GM23338 (cell line): ENCODE results near the gene COL4A1. TPM values are rescaled to one million over a fixed set of nuclear protein-coding genes. Genes with fewer than 3 reads are reported as not detected.

Experiments used
- ATAC-seq: fragments of 200-7000 bp; cut with Tn5 transposase; 3 replicates; pipeline ENCODE4 v1.9.1; 2020
- DNase-seq: peaks from one replicate; pipeline ENCODE4 v3.0.0-alpha.2; 2015; ENCODE audit warnings: low spot score
- H2AFZ ChIP-seq: fragments of 200-600 bp; sonication (generic); 2 replicates; pipeline ENCODE4 v1.8.0; 2016; ENCODE audit warnings: antibody characterized with exemption, mild to moderate bottlenecking, moderate library complexity
- H3F3A ChIP-seq: fragments of 200-600 bp; sonication (generic); replicated peaks from 2 replicates; pipeline ENCODE4 v1.8.0; 2017; ENCODE audit warnings: antibody characterized with exemption, mixed run types, low read depth
- H3K27ac ChIP-seq: fragments of 200-600 bp; sonication (generic); 2 replicates; pipeline ENCODE4 v1.6.1; 2016; ENCODE audit warnings: low read depth
- H3K27me3 ChIP-seq: fragments of 200-600 bp; sonication (generic); 2 replicates; pipeline ENCODE4 v1.8.0; 2016; ENCODE audit warnings: mild to moderate bottlenecking, mixed run types, moderate library complexity; ENCODE audit not compliant: insufficient read depth
- H3K36me3 ChIP-seq: fragments of 200-600 bp; sonication (generic); 2 replicates; pipeline ENCODE4 v1.8.0; 2016; ENCODE audit warnings: mild to moderate bottlenecking; ENCODE audit not compliant: insufficient read depth
- H3K4me1 ChIP-seq: fragments of 200-600 bp; sonication (generic); 2 replicates; pipeline ENCODE4 v1.8.0; 2016; ENCODE audit warnings: mild to moderate bottlenecking, moderate library complexity; ENCODE audit not compliant: insufficient read depth
- H3K4me2 ChIP-seq: fragments of 200-600 bp; sonication (generic); 2 replicates; pipeline ENCODE4 v1.7.1; 2017; ENCODE audit warnings: mixed run types
- H3K4me3 ChIP-seq: fragments of 200-600 bp; sonication (generic); 2 replicates; pipeline ENCODE4 v1.6.1; 2016; ENCODE audit warnings: mixed run types
- H3K79me2 ChIP-seq: fragments of 200-600 bp; sonication (generic); replicated peaks from 2 replicates; pipeline ENCODE4 v1.8.0; 2017; ENCODE audit warnings: mild to moderate bottlenecking; ENCODE audit not compliant: insufficient read depth
- H3K9me2 ChIP-seq: fragments of 200-600 bp; sonication (generic); 2 replicates; pipeline ENCODE4 v1.8.0; 2017; ENCODE audit not compliant: insufficient read depth
- H4K20me1 ChIP-seq: fragments of 200-600 bp; sonication (generic); replicated peaks from 2 replicates; pipeline ENCODE4 v1.8.0; 2017; ENCODE audit warnings: mild to moderate bottlenecking; ENCODE audit not compliant: insufficient read depth
- H3K27ac Mint-ChIP-seq: 2 replicates; pipeline ENCODE4 v1.8.0; 2020; ENCODE audit warnings: inconsistent platforms, mild to moderate bottlenecking, moderate library complexity, mixed read lengths
- H3K27me3 Mint-ChIP-seq: 3 replicates; pipeline ENCODE4 v1.8.0; 2022; ENCODE audit warnings: low read depth, mild to moderate bottlenecking, moderate library complexity, mixed read lengths, inconsistent platforms; ENCODE audit not compliant: insufficient read depth, poor library complexity
- H3K36me3 Mint-ChIP-seq: 3 replicates; pipeline ENCODE4 v1.8.0; 2021; ENCODE audit warnings: low read depth, mild to moderate bottlenecking, inconsistent platforms, moderate library complexity, mixed read lengths
- H3K4me1 Mint-ChIP-seq: 3 replicates; pipeline ENCODE4 v1.8.0; 2020; ENCODE audit warnings: mild to moderate bottlenecking, inconsistent platforms, mixed read lengths
- H3K4me3 Mint-ChIP-seq: 3 replicates; pipeline ENCODE4 v1.8.0; 2021; ENCODE audit warnings: moderate library complexity, mild to moderate bottlenecking, inconsistent platforms, mixed read lengths
- H3K9me3 Mint-ChIP-seq: 3 replicates; pipeline ENCODE4 v1.8.0; 2020; ENCODE audit warnings: moderate library complexity, mild to moderate bottlenecking, inconsistent platforms, mixed read lengths
- CREB1 ChIP-seq: fragments of 250-450 bp; sonication (Bioruptor Pico); IDR thresholded peaks from 2 replicates; pipeline ENCODE4 v1.5.0; 2020; ENCODE audit warnings: low read depth, mild to moderate bottlenecking, moderate library complexity
- CTCF ChIP-seq, 2 experiments: fragments of 200-600 bp in 1 of 2; sonication (generic) in 1 of 2; conservative IDR thresholded peaks; 2 replicates each; pipeline versions ENCODE4 v1.5.1 to v1.6.1; 2016 to 2017; ENCODE audit warnings: antibody characterized with exemption in 2 of 2, low read depth in 2 of 2, mild to moderate bottlenecking in 2 of 2, moderate library complexity in 1 of 2
- EZH2phosphoT487 ChIP-seq: fragments of 200-600 bp; sonication (generic); IDR thresholded peaks from one replicate; pipeline ENCODE4 v1.8.1; 2018; ENCODE audit warnings: antibody characterized with exemption; ENCODE audit not compliant: unreplicated experiment
- REST ChIP-seq: IDR thresholded peaks from one replicate; pipeline ENCODE4 v1.6.1; 2018; ENCODE audit warnings: antibody characterized with exemption; ENCODE audit not compliant: unreplicated experiment
- ZNF114 ChIP-seq: fragments of 250-450 bp; sonication (Bioruptor Pico); IDR thresholded peaks from 2 replicates; pipeline ENCODE4 v1.5.0; 2020; ENCODE audit warnings: mild to moderate bottlenecking, moderate library complexity
- ZNF462 ChIP-seq: fragments of 250-450 bp; sonication (Bioruptor Pico); IDR thresholded peaks from 2 replicates; pipeline ENCODE4 v1.5.0; 2020; ENCODE audit warnings: mild to moderate bottlenecking, moderate library complexity
- polyA plus RNA-seq: library from polyadenylated mRNA; unstranded; fragments of >200 nt; fragmentation: Nextera tagmentation; extraction: Ambion mirVana; gene quantifications from 2 replicates; pipeline ENCODE4 v1.2.1, GENCODE V29; 2016
- total RNA-seq: library from RNA; depleted of rRNA; stranded (reverse); fragments of >200 nt; shearing (Covaris generic); gene quantifications from 2 replicates; pipeline ENCODE4 v1.2.3, GENCODE V29; 2014

Gene COL4A1
- total and polyA plus RNA-seq, 2 experiments from 2014 or later = 39.1 to 110 TPM

- no peak overlapping the region for H3K4me3 ChIP-seq
- ATAC-seq (no peak), DNase-seq (no peak)
- no peak overlapping the region for H3K27ac ChIP-seq
- H3K27ac Mint-ChIP-seq = no peak overlapping the region
- no peak overlapping the region for H3K4me3 Mint-ChIP-seq
- H4K20me1 ChIP-seq = no peaks in the 10 kb centered on the region
- H3K36me3 ChIP-seq = peaks cover 29% of the 10 kb centered on the region
- H2AFZ ChIP-seq = no peak overlapping the region
- H3K27me3 Mint-ChIP-seq = no peaks in the 10 kb centered on the region
- H3K79me2 ChIP-seq = no peaks in the 10 kb centered on the region
- H3K27me3 ChIP-seq = no peaks in the 10 kb centered on the region
- no peak overlapping the region for H3K4me2 ChIP-seq
- no peaks in the 10 kb centered on the region for H3K9me2 ChIP-seq
- no peaks in the 10 kb centered on the region for H3K4me1 ChIP-seq
- no peaks in the 10 kb centered on the region for H3K4me1 Mint-ChIP-seq
- no peaks in the 10 kb centered on the region for H3F3A ChIP-seq
- peaks cover 12% of the 10 kb centered on the region for H3K36me3 Mint-ChIP-seq
- no peaks in the 10 kb centered on the region for H3K9me3 Mint-ChIP-seq
- no peak for TF ChIP-seq REST
- TF ChIP-seq CTCF (conservative IDR thresholded peaks at IDR 0.05; ENCODE audit: low read depth in 2 of 2) = no peak
- no peak for TF ChIP-seq CREB1
- no peak for TF ChIP-seq EZH2phosphoT487
- no peak for TF ChIP-seq ZNF114 (CRISPR knock-in tag)
Observed at GRCh38 chr13:110162053-110162452, 144.9 kb downstream of the COL4A1 start.

GRCh38 chr13:110161112-110161882 is 145.7 kb downstream of the COL4A1 start:
- peaks cover 12% of the 10 kb centered on the region for H3K36me3 Mint-ChIP-seq
- no peaks in the 10 kb centered on the region for H3K27me3 Mint-ChIP-seq
- no peaks in the 10 kb centered on the region for H4K20me1 ChIP-seq
- no peaks in the 10 kb centered on the region for H3K4me1 Mint-ChIP-seq
- H3K27me3 ChIP-seq = no peaks in the 10 kb centered on the region
- no peak overlapping the region for H2AFZ ChIP-seq
- H3K27ac Mint-ChIP-seq = no peak overlapping the region
- no peaks in the 10 kb centered on the region for H3K79me2 ChIP-seq
- H3K4me3 ChIP-seq = no peak overlapping the region
- no peaks in the 10 kb centered on the region for H3K9me2 ChIP-seq
- peaks cover 28% of the 10 kb centered on the region for H3K36me3 ChIP-seq
- DNase-seq (no peak), ATAC-seq (no peak)
- no peak overlapping the region for H3K4me3 Mint-ChIP-seq
- no peaks in the 10 kb centered on the region for H3K4me1 ChIP-seq
- H3K27ac ChIP-seq = no peak overlapping the region
- H3K9me3 Mint-ChIP-seq = no peaks in the 10 kb centered on the region
- H3K4me2 ChIP-seq = no peak overlapping the region
- H3F3A ChIP-seq = no peaks in the 10 kb centered on the region
- TF ChIP-seq ZNF462 (CRISPR knock-in tag) (no peak), ZNF114 (CRISPR knock-in tag) (no peak), CTCF (conservative IDR thresholded peaks at IDR 0.05; ENCODE audit: low read depth in 2 of 2) (no peak)
